Cardiac septum (tissue), 1 donor: ENCODE measurements around the gene TNFRSF4. TPM values are rescaled to one million over a fixed set of nuclear protein-coding genes. Genes with fewer than 3 reads are reported as not detected.
"Not testable (repeated sequence)": the region's sequence is repeated elsewhere in the genome, so short reads cannot be mapped to it uniquely, and the experiment has no call there.

Experiments used
- DNase-seq: peaks from one replicate; pipeline ENCODE4 v3.0.0-alpha.2; 2020; ENCODE audit warnings: low spot score
- intact Hi-C: fragments of 100-400 bp; cut with DNase I; formaldehyde crosslinking; loops from one replicate; pipeline ENCODE4 v1.14.0; 2022
- total RNA-seq: library from RNA; stranded (reverse); fragmentation: NEBNext Ultra II Directional; extraction: Animal tissue kit (Norgen Biotek cat#: 25700); gene quantifications from one replicate; pipeline ENCODE4 v1.2.1, GENCODE V29; 2021
- donor health status: DM: no; HTN: no; CAD: no.

TNFRSF4 gene
- total RNA-seq, 1 donor from 2014 or later = 4.3 TPM

DNA sequence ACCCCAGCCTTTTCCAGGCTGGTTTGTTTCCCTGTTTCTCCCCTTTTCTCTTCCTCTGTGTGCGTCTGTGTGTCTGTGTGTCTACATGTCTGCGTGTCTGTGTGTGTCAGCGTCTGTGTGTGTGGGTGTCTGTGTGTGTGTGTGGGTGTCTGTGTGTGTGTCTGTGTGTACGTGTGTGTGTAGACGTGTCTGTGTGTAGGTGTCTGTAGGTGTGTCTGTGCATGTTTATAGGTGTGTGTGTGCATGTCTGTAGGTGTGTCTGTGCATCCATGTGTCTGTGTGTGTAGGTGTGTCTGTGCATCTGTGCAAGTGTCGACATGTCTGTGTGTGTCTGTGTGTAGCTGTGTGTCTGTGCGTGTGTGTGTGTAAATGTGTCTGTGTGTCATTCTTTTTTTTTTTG, 37.0 kb downstream of the TNFRSF4 start:
- no peak for DNase-seq
- intact Hi-C loops = no loop called here

DNA sequence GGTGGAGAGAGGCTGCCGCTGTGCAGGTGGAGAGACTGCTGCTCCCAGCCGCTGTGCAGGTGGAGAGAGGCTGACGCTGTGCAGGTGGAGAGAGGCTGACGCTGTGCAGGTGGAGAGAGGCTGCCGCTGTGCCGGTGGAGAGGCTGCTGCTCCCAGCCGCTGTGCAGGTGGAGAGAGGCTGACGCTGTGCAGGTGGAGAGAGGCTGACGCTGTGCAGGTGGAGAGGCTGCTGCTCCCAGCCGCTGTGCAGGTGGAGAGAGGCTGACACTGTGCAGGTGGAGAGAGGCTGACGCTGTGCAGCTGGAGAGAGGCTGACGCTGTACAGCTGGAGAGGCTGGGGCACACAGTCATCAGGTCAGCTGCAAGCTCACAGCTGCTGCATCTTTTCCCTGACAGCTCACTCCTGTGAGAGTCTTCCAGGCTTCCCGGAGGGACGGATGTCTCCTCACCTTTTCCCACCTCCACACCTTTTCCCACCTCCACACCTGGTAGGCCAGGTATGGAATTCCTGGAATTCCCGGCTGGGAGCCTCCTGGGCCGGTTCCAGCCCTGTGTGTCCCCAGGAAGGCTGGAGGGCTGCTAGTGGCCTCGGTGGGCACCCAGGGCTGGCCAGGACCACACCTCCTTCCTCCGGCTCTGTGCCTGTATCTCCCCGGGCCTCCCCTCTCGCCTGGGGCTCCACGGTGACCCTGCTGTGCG, 37.7 kb downstream of the TNFRSF4 start:
- DNase-seq = peak; percentile 46
- intact Hi-C loops = not testable (repeated sequence)

- DNase-seq = peak; percentile 55
- intact Hi-C loops = no loop called here
Measured at GRCh38 chr1:1175221-1176062, 38.5 kb downstream of the TNFRSF4 start.

DNA sequence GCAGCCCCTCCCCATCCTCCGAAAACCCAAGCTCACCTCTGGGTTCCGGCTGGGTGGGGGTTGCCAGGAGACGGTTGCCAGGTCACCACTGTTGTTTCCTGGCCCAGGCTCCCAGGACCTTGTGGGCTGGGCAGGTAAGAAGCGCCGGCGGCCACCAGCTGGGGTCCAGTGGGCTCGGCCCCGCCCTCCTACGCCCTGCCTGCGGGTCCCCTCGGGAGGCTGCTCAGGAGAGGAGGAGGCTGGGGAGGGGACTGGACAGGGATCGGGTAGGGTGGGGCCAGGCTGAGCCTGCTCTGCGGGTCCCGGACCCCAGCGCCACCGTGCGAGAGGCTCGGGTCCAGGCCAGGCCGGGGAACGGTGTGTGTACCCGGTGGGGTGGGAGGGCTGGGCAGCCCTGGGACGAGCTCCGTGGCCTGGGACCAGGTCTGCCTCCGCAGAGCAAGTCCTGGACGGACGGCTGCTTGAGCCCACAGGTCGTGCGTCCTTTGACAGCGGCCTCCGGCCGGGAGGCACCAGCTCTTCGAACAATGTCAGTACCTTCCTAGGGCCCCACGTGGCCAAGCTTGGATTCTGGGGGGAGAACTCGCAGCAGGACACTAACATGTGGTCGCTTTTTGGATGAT, 40.0 kb downstream of the TNFRSF4 start, which contains the start of gene TTLL10:
Gene TTLL10, plus strand, starts transcription at position 88 of the 623 bp plus-strand sequence. CDS start 5,336 bp downstream, outside the sequence.
- peak; percentile 71 for DNase-seq
- intact Hi-C loops = no loop called here

GRCh38 chr1:1173061-1173792, 40.7 kb downstream of the TNFRSF4 start:
- DNase-seq = peak; percentile 58
- intact Hi-C loops = no loop called here

DNA sequence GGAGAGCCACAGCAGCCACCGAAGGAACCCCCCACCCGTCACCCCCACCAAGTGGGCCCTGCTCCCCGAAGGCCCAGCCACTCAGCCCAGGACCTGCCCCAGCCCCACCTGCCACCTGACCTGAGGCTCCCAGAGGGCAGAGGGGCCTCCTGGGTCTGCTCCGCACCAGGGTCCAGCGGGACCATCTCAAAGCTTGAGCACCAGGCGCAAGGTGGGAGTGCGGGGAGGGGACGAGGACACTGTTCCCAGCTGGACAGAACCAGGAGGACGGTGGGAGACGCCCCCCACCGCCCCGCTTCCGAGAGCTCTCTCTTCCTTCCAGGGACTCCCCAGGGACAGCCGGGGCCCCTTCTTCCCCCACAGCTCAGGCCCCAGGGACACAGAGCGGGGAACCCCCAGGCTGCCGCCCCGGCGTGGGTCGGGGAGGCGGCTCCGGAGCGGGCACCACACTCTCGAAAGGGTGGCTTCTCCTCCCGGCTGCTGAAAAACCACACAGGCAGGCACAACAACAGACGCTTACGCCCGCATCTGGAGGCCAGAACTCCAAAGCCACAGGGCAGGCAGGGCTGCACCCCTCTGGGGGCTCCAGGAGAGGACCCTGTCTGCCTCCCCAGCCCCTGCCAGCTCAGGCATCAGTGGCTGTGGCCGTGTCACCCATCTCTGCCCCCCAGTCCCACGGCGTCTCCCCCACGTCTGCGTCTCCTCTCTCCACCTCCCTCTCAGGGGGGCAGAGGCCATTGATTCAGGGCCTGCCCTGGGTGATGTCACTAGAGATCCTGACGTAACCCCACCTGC, 42.2 kb downstream of the TNFRSF4 start:
- DNase-seq = peak; percentile 74
- intact Hi-C loops = no loop called here

DNA sequence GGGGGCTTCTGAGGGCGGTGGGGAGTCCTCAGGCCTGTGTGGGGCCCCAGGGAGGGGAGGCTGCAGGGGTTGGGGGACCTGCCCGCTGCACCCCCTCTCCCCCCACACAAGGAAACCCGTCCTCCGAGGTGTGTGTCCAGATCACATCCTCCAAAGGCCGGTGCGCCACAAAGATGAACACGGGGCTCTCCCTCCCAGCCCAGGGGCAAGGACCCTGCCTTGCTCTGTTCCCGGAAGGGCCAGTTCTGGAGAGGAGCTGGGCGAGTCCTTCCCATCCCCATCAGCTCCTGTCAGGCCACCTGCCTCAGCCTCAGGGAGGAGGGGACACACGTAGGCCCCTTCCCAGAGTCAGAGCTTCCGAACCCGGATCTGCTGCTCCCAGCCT, 42.8 kb downstream of the TNFRSF4 start:
- intact Hi-C loops = no loop called here
- no peak for DNase-seq

GRCh38 chr1:1170215-1171091, 43.5 kb downstream of the TNFRSF4 start:
- intact Hi-C loops = no loop called here
- peak; percentile 22 for DNase-seq

DNA sequence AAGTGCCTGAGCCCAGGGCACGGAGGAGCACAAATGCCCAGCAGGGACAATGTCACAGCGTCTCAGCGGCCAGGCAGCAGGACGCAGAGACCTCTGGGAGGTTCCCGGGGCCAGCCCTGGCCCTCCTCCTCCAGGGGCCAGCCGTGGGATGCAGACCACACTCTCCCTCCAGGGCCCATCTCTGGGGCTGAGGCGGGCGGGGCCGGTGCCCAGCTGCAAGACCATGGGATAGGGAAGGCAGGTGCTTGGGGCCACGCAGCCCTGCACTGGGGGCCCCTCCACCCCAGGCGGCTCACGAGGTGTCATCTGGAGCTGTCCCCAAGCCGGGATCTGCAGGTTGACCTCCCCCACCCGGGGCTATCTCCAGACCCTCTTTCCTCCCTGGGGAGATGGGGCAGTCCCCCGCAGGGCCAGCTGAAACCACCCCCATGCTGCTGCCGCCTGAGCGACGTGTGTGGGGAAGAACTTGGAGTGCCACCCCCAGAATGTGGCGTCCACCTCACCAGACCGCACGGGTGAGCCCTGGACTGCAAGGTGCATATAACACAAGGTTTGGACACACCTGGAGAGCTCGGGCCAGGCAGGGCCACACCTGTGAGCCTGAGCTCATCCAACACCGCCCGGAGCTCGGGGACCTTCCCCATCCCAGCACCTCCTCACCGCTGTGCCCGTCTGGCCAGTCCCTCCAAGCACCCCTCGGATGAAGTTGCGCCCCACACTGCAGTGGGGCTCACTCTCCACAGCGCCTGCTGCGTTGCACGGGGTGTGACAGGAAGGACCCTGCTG, 44.3 kb downstream of the TNFRSF4 start:
- DNase-seq = peak; percentile 71
- intact Hi-C loops = no loop called here

GRCh38 chr1:1168451-1169411, 45.2 kb downstream of the TNFRSF4 start:
- intact Hi-C loops = no loop called here

DNA sequence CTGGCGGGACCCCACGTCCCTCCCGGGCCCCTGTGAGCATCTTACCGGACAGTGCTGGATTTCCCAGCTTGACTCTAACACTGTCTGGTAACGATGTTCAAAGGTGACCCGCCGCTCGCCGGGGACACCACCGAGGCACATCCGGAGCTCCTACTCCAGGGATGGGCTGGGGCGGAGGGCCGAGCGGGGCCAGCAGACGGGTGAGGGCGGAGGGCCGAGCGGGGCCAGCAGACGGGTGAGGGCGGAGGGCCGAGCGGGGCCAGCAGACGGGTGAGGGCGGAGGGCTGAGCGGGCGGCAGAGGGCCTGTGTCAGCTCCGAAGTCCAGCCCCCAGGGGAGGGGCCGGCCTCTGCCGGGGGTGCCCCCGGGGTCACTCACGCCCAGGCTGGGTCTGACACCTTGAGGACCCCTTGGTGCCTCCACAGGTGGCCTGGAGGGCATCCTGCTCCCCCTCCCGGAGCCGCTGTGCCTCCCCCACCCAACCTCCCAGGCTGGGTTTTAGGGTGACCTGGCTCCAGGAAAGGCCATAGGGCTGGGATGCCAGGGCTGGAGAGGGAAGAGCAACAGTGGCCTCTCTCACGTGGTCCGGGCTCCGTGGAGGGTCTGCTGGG, 46.0 kb downstream of the TNFRSF4 start:
- DNase-seq = no peak
- intact Hi-C loops = no loop called here

More at GRCh38 chr1:1168451-1169411, 45.2 kb downstream of the TNFRSF4 start:
- DNase-seq = no peak

DNA sequence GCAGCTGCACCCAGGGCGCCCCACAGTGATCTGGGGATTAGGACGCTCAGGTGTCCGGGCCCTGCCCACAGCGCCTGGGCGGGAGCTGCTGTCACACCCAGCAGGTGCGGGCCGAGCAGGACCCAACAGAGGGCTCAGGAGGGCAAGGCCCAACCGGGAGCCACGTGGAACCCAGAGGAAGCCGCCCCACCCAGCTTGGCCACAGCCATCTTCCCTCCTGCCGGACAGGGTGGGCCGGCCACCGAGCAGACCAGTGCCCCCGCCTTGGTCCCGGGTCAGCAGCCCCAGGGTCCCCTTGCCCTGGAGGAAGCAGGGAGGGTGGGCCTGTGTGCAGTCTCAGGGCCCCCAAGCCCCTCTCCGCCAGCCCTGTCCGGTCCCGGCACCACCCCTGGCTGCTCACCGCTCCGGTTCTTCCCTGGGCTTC, 46.5 kb downstream of the TNFRSF4 start:
- intact Hi-C loops = no loop called here
- no peak for DNase-seq

GRCh38 chr1:1166642-1167397, 47.1 kb downstream of the TNFRSF4 start:
- DNase-seq = no peak
- intact Hi-C loops = no loop called here

- intact Hi-C loops = no loop called here
- no peak for DNase-seq
Measured at GRCh38 chr1:1165900-1166421, 48.0 kb downstream of the TNFRSF4 start.

DNA sequence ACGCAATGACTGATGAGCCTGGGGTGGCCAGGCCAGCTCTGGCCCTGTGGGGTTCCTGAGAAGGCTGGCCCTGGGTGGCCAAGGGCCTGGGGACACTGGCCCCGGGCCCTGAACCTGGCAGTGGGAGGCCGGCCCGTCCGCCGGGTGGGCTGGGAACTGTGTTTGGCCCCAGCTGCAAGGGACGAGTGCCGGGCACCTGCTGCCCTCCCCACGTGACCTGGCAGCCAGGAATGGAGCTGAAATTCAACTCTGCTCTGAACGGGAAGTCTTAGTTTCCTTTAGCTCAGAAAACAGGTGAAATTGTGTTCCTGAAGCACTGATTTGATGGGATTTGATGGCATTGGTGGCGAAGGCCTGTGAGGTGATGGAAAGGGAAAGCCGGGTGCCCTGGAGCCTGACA, 48.5 kb downstream of the TNFRSF4 start:
- intact Hi-C loops = no loop called here

More for the DNA sequence above, 48.5 kb downstream of the TNFRSF4 start:
- DNase-seq = no peak
